Astrocyte of the cerebellum (primary cell): ENCODE results near the gene MARCKS.

Source experiments
- DNase-seq: peaks from one replicate; pipeline ENCODE4 v3.0.0-alpha.2; 2011; ENCODE audit warnings: low read depth
- H3K4me3 ChIP-seq: 2 replicates; pipeline ENCODE4 v1.5.1; 2011; ENCODE audit warnings: mild to moderate bottlenecking, low read depth, low read length, moderate library complexity
- CTCF ChIP-seq: IDR thresholded peaks from 2 replicates; pipeline ENCODE4 v1.5.1; 2012; ENCODE audit warnings: low read length, low read depth, moderate library complexity, mild to moderate bottlenecking; ENCODE audit errors: missing control alignments
- in situ Hi-C: cut with HindIII; loops from 2 replicates; pipeline ENCODE4 v1.10.0; 2017; ENCODE audit warnings: low sequenced_read_pairs

MARCKS gene

GRCh38 chr6:113879186-113880096 is 22.3 kb downstream of the MARCKS start:
- no peak overlapping the region for H3K4me3 ChIP-seq
- DNase-seq: peak; percentile 65
- in situ Hi-C loops: loop anchor here (25.0 kb wide), 1 partner anchor 1092 kb away; no protein-coding TSS in a partner anchor
- TF ChIP-seq CTCF: peak; percentile 79

- no peak for DNase-seq
- TF ChIP-seq CTCF: no peak
- no peak overlapping the region for H3K4me3 ChIP-seq
- in situ Hi-C loops: loop anchor here (25.0 kb wide), 1 partner anchor 1094 kb away; no protein-coding TSS in a partner anchor
These were observed 24.4 kb downstream of the MARCKS start for GRCh38 chr6:113881478-113881980.

DNA sequence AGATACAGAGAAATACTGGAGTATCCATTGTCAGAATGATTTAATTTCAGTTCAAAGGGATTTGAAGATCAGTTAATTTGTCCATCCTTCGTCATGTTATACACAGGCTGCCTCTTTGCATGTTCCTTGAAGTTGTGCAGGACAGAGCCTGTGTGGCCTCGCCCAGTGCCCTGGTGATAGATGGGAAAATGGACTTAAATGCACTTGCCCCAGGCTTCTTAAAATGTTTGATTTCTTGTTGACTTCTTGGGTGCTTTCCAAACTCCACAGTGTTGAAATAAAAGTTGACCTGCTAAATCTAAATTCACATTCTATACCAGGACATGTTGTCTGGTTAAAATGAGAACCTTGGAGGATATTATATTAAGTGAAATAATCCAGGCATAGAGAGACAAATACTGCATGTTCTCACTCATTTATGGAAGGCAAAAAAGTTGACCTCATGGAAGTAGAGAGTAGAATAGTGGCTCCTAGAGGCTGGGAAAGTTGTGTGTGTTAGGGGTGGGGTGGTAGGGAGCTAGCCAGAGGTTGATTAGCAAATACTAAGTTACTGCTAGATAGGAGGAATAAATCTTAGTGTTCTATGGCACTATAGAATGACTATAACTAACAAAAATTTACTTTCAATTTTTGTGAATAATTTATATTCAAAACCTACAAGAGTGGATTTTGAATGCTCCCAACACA is 25.3 kb downstream of the MARCKS start:
- no peak for TF ChIP-seq CTCF
- no peak for DNase-seq
- in situ Hi-C loops: loop anchor here (25.0 kb wide), 1 partner anchor 1095 kb away; no protein-coding TSS in a partner anchor
- no peak overlapping the region for H3K4me3 ChIP-seq

GRCh38 chr6:113884011-113884410 is 26.9 kb downstream of the MARCKS start:
- no peak overlapping the region for H3K4me3 ChIP-seq
- TF ChIP-seq CTCF: no peak
- no peak for DNase-seq
- in situ Hi-C loops: loop anchor here (25.0 kb wide), 1 partner anchor 1097 kb away; no protein-coding TSS in a partner anchor

GRCh38 chr6:113886512-113886911 is 29.4 kb downstream of the MARCKS start:
- in situ Hi-C loops: loop anchor here (25.0 kb wide), 1 partner anchor 1099 kb away; no protein-coding TSS in a partner anchor
- H3K4me3 ChIP-seq: no peak overlapping the region
- TF ChIP-seq CTCF: no peak
- no peak for DNase-seq

GRCh38 chr6:113888493-113888892 is 31.3 kb downstream of the MARCKS start:
- in situ Hi-C loops: loop anchor here (25.0 kb wide), 1 partner anchor 1101 kb away; no protein-coding TSS in a partner anchor
- DNase-seq: no peak
- no peak overlapping the region for H3K4me3 ChIP-seq
- no peak for TF ChIP-seq CTCF
